Chondrocyte (in vitro differentiated cells): ENCODE measurements around the gene UBL7. TPM values are rescaled to one million over a fixed set of nuclear protein-coding genes. Genes with fewer than 3 reads are reported as not detected.

Source experiments
- DNase-seq: peaks from one replicate; pipeline ENCODE4 v3.0.0; 2021; ENCODE audit warnings: mixed read lengths, low spot score
- H3K27ac Mint-ChIP-seq: one replicate; pipeline ENCODE4 v1.8.0; 2021; ENCODE audit warnings: mild to moderate bottlenecking, moderate library complexity, mixed read lengths; ENCODE audit not compliant: unreplicated experiment
- H3K27me3 Mint-ChIP-seq: 2 replicates; pipeline ENCODE4 v1.8.0; 2021; ENCODE audit warnings: low read depth, mixed read lengths
- H3K36me3 Mint-ChIP-seq: 2 replicates; pipeline ENCODE4 v1.8.0; 2021; ENCODE audit warnings: low read depth, mixed read lengths
- H3K4me1 Mint-ChIP-seq: 2 replicates; pipeline ENCODE4 v1.8.0; 2021; ENCODE audit warnings: low read depth, mild to moderate bottlenecking, mixed read lengths
- H3K4me3 Mint-ChIP-seq: one replicate; pipeline ENCODE4 v1.8.0; 2021; ENCODE audit warnings: mild to moderate bottlenecking, moderate library complexity, mixed read lengths; ENCODE audit not compliant: unreplicated experiment
- H3K9me3 Mint-ChIP-seq: 2 replicates; pipeline ENCODE4 v1.8.0; 2021; ENCODE audit warnings: low read depth, mixed read lengths
- CTCF ChIP-seq: fragments of 200-600 bp; sonication (generic); IDR thresholded peaks from 2 replicates; pipeline ENCODE4 v1.5.0; 2021; ENCODE audit warnings: antibody characterized with exemption, mild to moderate bottlenecking, moderate library complexity
- total RNA-seq: library from RNA; stranded (reverse); gene quantifications from 3 replicates; pipeline ENCODE4 v1.2.1, GENCODE V29; 2021

The UBL7 gene
- total RNA-seq, 1 donor from 2014 or later: 30.0 TPM

- Mint-ChIP-seq H3K27me3 (peaks cover 4% of the 10 kb centered on the region), H3K4me3 (no peak overlapping the region), H3K9me3 (no peaks in the 10 kb centered on the region), H3K36me3 (no peaks in the 10 kb centered on the region), H3K4me1 (peaks cover 20% of the 10 kb centered on the region), H3K27ac (no peak overlapping the region)
- no peak for DNase-seq
- TF ChIP-seq CTCF: no peak
Measured at GRCh38 chr15:74402873-74403587, 57.9 kb downstream of the UBL7 start.

DNA sequence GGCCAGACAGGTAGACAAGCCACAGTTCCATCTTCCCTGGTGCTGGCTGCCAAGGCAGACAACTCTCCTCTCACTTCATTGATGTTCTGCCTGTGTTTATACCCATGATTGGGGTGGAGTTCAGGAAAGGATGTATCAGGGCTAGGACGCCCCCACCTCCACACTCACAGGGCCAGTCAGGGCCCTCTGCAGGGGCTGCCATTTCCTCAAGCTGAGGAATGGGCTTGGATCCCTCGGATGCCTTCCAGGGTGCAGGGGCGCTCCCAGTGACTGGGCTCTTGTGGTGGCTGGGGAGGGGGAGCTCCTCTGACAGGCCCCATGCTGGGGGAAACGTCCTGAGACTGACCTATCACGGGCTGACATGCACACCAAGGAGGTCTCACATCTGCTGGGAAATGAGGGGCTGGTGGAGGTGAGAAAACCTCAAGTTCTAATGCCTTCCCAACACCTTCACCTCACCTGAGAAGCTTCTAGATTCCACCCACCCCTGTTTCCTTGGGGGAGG is 58.6 kb downstream of the UBL7 start:
- no peak for TF ChIP-seq CTCF
- no peaks in the 10 kb centered on the region for H3K9me3 Mint-ChIP-seq
- peaks cover 4% of the 10 kb centered on the region for H3K27me3 Mint-ChIP-seq
- no peaks in the 10 kb centered on the region for H3K36me3 Mint-ChIP-seq
- H3K4me1 Mint-ChIP-seq: peaks cover 15% of the 10 kb centered on the region
- no peak for DNase-seq
- no peak overlapping the region for H3K4me3 Mint-ChIP-seq
- no peak overlapping the region for H3K27ac Mint-ChIP-seq

DNA sequence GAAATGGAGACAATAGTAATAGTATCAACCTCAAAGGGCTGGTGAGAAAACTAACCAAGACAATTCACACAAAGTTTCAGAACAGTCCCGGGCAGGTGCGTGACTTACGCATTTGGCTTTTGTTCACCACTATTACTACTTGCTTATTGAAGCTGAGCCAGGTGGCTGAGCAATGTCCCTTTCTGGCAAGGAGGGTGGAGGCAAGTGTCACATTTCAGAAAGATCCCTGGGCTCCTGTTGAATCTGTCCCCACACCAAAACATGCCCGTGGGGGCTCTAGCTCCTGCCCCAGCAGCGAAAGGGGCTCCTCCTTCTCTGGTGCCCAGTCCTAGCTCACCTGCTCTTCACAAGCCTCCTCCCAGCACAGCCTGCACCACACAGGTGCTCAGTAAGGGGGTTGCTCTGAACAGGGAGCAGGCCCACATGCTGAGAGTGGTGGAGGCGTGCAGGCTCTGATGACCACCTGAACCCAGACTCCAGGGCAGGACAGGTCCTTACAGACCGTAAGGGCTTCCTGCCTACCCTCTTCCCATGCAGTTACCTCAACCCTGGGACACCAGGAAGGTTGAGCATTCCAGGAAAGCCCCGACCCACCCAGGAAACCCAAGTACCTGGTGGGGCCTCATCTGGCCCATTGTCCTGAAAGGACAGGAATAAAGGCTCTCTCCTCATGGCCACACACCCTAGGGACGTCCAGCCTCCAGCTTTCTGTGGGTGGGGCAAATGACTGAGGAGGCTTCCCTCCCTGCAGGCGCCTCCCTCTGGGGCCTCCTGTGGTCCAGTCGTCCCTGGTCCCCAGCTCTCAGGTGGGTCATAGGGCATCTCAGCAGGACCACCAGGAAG is 59.8 kb downstream of the UBL7 start:
- no peak for TF ChIP-seq CTCF
- no peaks in the 10 kb centered on the region for H3K9me3 Mint-ChIP-seq
- H3K36me3 Mint-ChIP-seq: no peaks in the 10 kb centered on the region
- no peak for DNase-seq
- H3K4me1 Mint-ChIP-seq: peaks cover 11% of the 10 kb centered on the region
- peaks cover 4% of the 10 kb centered on the region for H3K27me3 Mint-ChIP-seq
- H3K27ac Mint-ChIP-seq: no peak overlapping the region
- H3K4me3 Mint-ChIP-seq: no peak overlapping the region

DNA sequence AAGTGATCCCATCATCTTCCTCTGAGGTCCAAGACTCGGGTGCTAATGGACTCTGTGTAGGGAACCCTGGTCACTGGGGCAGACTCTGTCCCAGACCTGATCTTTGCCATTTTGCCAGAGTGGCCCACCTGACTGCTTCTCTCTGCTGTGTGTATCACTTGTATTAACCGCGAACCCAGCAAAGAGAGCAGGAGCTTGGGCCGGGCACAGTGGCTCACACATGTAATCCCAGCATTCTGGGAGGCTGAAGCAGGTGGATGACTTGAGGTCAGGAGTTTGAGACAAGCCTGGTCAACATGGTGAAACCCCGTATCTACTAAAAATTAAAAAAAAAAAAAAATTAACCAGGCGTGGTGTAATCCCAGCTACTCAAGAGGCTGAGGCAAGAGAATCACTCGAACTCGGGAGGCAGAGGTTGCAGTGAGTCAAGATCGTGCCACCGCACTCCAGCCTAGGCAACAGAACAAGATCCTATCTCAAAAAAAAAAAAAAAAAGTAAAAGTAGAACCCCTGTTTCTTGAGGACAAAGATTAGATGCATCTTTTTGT is 60.6 kb downstream of the UBL7 start:
- no peak for DNase-seq
- Mint-ChIP-seq H3K9me3 (no peaks in the 10 kb centered on the region), H3K4me3 (no peak overlapping the region), H3K4me1 (peaks cover 11% of the 10 kb centered on the region), H3K27me3 (peaks cover 4% of the 10 kb centered on the region), H3K27ac (no peak overlapping the region), H3K36me3 (no peaks in the 10 kb centered on the region)
- no peak for TF ChIP-seq CTCF
